ENCODE data around the gene AP4M1. TPM values are rescaled to one million over a fixed set of nuclear protein-coding genes. Genes with fewer than 3 reads are reported as not detected.
A peak's percentile ranks its signal among the peaks of the same experiment; 100 is the strongest.

The AP4M1 gene
- total and polyA plus RNA-seq, 9 of the 15 experiments (the other 6 are each of a cell fraction or from before 2014, with no cell fraction given) = 1.3 to 30.9 (median 14.1) TPM

- H3K27ac ChIP-seq (ENCODE audit: extremely low read depth, low read depth, low read length) = no peak overlapping the region
- H4K20me1 ChIP-seq (replicated peaks; ENCODE audit: control insufficient read depth, insufficient read depth, low read length) = no peaks in the 10 kb centered on the region
- H3K4me3 ChIP-seq = no peak overlapping the region
- H3K4me2 ChIP-seq (ENCODE audit: insufficient read depth, low read length) = peak overlapping the region; percentile 30; the same call in 1 of the 2 replicates
- in situ Hi-C loops (cut with MboI) = no loop called here
- peaks cover 45% of the 10 kb centered on the region for H3K36me3 ChIP-seq (ENCODE audit: control insufficient read depth, insufficient read depth, low read length)
- no peak for FAIRE-seq
- no peak overlapping the region for H3K9ac ChIP-seq (ENCODE audit: insufficient read depth in 1 of 2, low read depth in 2 of 2, low read length in 2 of 2)
- WGBS (ENCODE audit: insufficient coverage, low coverage, missing lambda C conversion rate) = 18% methylated on average over 8 of the region's 8 CpGs
- H3K9me3 ChIP-seq (replicated peaks; ENCODE audit: control insufficient read depth, insufficient read depth, low read depth, low read length) = peaks cover 8% of the 10 kb centered on the region
- H3K4me1 ChIP-seq (replicated peaks in 1 of 2; ENCODE audit: control insufficient read depth in 2 of 2, insufficient read depth in 2 of 2, low read length in 2 of 2) = peaks cover 5 to 19% of the 10 kb centered on the region in 2 experiments; a peak in 3 of 5 replicates
- peak; percentile 69 for ATAC-seq
- H3K27me3 ChIP-seq (ENCODE audit: control insufficient read depth in 2 of 2, insufficient read depth in 2 of 2, low read length in 2 of 2) = no peaks in the 10 kb centered on the region
- DNase-seq (ENCODE audit: extremely low read depth in 1 of 4, low spot score in 3 of 4) = peak; percentile 57 to 74 (median 63)
- H2AFZ ChIP-seq (ENCODE audit: low read depth, low read length) = no peak overlapping the region
- CTCF ChIA-PET (ENCODE audit: low intra/inter-chr PET ratio) = no interaction called here
- BruUV-seq (replicated peaks) = no TSS peak
- no peaks in the 10 kb centered on the region for H3K9me1 ChIP-seq (ENCODE audit: control insufficient read depth, insufficient read depth, low read length)
- intact Hi-C loops (cut with micrococcal nuclease) = no loop called here
- H3K79me2 ChIP-seq (ENCODE audit: control insufficient read depth, insufficient read depth, low read length) = no peaks in the 10 kb centered on the region
- POLR2A ChIA-PET = interaction anchor here (1.2 to 4.6 kb wide), 2 partner anchors 8 to 10 kb away, joined by 3 to 32 read pairs; no protein-coding TSS in a partner anchor
- TF ChIP-seq CTCF (IDR thresholded peaks at IDR 0.05 in 2 of 3, conservative IDR thresholded peaks at IDR 0.05 in 1 of 3; ENCODE audit: insufficient read depth in 2 of 3, low read depth in 1 of 3, low read length in 3 of 3) = no peak
- no peak for TF ChIP-seq ZNF239 (CRISPR knock-in tag; IDR thresholded peaks at IDR 0.05)
- TF ChIP-seq ZNF57 (CRISPR knock-in tag; IDR thresholded peaks at IDR 0.05) = no peak
- TF ChIP-seq ZNF12 (CRISPR knock-in tag; IDR thresholded peaks at IDR 0.05) = no peak
- TF ChIP-seq KDM1A (IDR thresholded peaks at IDR 0.05) = peak in 1 of 2 experiments; percentile 12; a peak in 2 of 4 replicates
- peak; percentile 50; the same call in 1 of the 2 replicates for TF ChIP-seq ETV5 (CRISPR knock-in tag; IDR thresholded peaks at IDR 0.05; ENCODE audit: low read depth)
- no peak for TF ChIP-seq ZBTB49 (CRISPR knock-in tag; IDR thresholded peaks at IDR 0.05; ENCODE audit: borderline replicate concordance)
- peak in 1 of 2 experiments; percentile 91; a peak in 1 of 4 replicates for TF ChIP-seq FOXA3 (CRISPR knock-in tag; conservative IDR thresholded peaks at IDR 0.05 in 1 of 2, IDR thresholded peaks at IDR 0.05 in 1 of 2)
- no peak for TF ChIP-seq MXD1 (CRISPR knock-in tag; IDR thresholded peaks at IDR 0.05; ENCODE audit: borderline replicate concordance, poor library complexity, severe bottlenecking)
- TF ChIP-seq ZC3H11A (IDR thresholded peaks at IDR 0.05; ENCODE audit: low read depth, low read length) = no peak
- 0 out of 2 replicates have a peak, but pooled peaks have one; percentile 38 for TF ChIP-seq SREBF2 (CRISPR knock-in tag; IDR thresholded peaks at IDR 0.05)
- peak; percentile 23 for TF ChIP-seq NFYB (IDR thresholded peaks at IDR 0.05; ENCODE audit: extremely low read depth, insufficient read length)
- no peak for TF ChIP-seq RUNX1 (IDR thresholded peaks at IDR 0.05; ENCODE audit: low read depth)
- TF ChIP-seq E2F5 (CRISPR knock-in tag; IDR thresholded peaks at IDR 0.05) = no peak
- TF ChIP-seq RB1 (IDR thresholded peaks at IDR 0.05; ENCODE audit: low read depth) = no peak
Measured at GRCh38 chr7:100065452-100066186, 35.8 kb upstream of the AP4M1 start.

Measured in K562 (cell line).